H9 (cell line): Measurements from ENCODE around the gene SEMA7A. TPM values are rescaled to one million over a fixed set of nuclear protein-coding genes. Genes with fewer than 3 reads are reported as not detected.

Source experiments
- DNase-seq: peaks from one replicate; pipeline ENCODE4 v3.0.0-alpha.2; 2017
- H2AFZ ChIP-seq: one replicate; pipeline ENCODE4 v1.6.1; 2013; ENCODE audit warnings: mild to moderate bottlenecking, low read length, control low read depth, moderate library complexity
- H2AK5ac ChIP-seq: 2 replicates; pipeline ENCODE4 v1.6.1; 2013; ENCODE audit warnings: low read length, control low read depth, mixed read lengths; ENCODE audit not compliant: insufficient read length
- H2BK120ac ChIP-seq: one replicate; pipeline ENCODE4 v1.6.1; 2013; ENCODE audit warnings: low read depth, mild to moderate bottlenecking, low read length, control low read depth, inconsistent platforms; ENCODE audit not compliant: poor library complexity, severe bottlenecking
- H2BK12ac ChIP-seq: 2 replicates; pipeline ENCODE4 v1.6.1; 2013; ENCODE audit warnings: low read length, control low read depth, mixed read lengths, low read depth; ENCODE audit not compliant: insufficient read length
- H2BK15ac ChIP-seq: 2 replicates; pipeline ENCODE4 v1.6.1; 2013; ENCODE audit warnings: low read depth, low read length, control low read depth
- H2BK20ac ChIP-seq: one replicate; pipeline ENCODE4 v1.6.1; 2013; ENCODE audit warnings: low read depth, mild to moderate bottlenecking, low read length, control low read depth, inconsistent platforms; ENCODE audit not compliant: poor library complexity, severe bottlenecking
- H2BK5ac ChIP-seq: 2 replicates; pipeline ENCODE4 v1.6.1; 2013; ENCODE audit warnings: low read length, control low read depth, mixed read lengths; ENCODE audit not compliant: insufficient read length
- H3K14ac ChIP-seq: 2 replicates; pipeline ENCODE4 v1.6.1; 2013; ENCODE audit warnings: low read length, control low read depth; ENCODE audit not compliant: insufficient read depth
- H3K18ac ChIP-seq: 2 replicates; pipeline ENCODE4 v1.6.1; 2013; ENCODE audit warnings: low read depth, mild to moderate bottlenecking, mixed read lengths, low read length, control low read depth; ENCODE audit not compliant: insufficient read length
- H3K23ac ChIP-seq: 2 replicates; pipeline ENCODE4 v1.6.1; 2013; ENCODE audit warnings: low read length, control low read depth, mixed read lengths, low read depth; ENCODE audit not compliant: insufficient read length
- H3K23me2 ChIP-seq: 2 replicates; pipeline ENCODE4 v1.6.1; 2013; ENCODE audit warnings: low read depth, mild to moderate bottlenecking, mixed read lengths, low read length, control low read depth; ENCODE audit not compliant: insufficient read length, poor library complexity, severe bottlenecking
- H3K27ac ChIP-seq: 2 replicates; pipeline ENCODE4 v1.5.1; 2013; ENCODE audit warnings: low read length, control low read depth, mixed read lengths, low read depth; ENCODE audit not compliant: insufficient read length
- H3K27me3 ChIP-seq: 2 replicates; pipeline ENCODE4 v1.6.1; 2013; ENCODE audit warnings: low read length, control low read depth, inconsistent platforms; ENCODE audit not compliant: insufficient read depth
- H3K4ac ChIP-seq: 2 replicates; pipeline ENCODE4 v1.6.1; 2013; ENCODE audit warnings: low read depth, mild to moderate bottlenecking, control low read depth, inconsistent platforms, low read length, moderate library complexity
- H3K4me1 ChIP-seq: 2 replicates; pipeline ENCODE4 v1.6.1; 2013; ENCODE audit warnings: low read length, control low read depth, inconsistent platforms; ENCODE audit not compliant: insufficient read depth
- H3K4me2 ChIP-seq: 2 replicates; pipeline ENCODE4 v1.6.1; 2013; ENCODE audit warnings: low read length, control low read depth, mixed read lengths; ENCODE audit not compliant: insufficient read length, insufficient read depth
- H3K56ac ChIP-seq: 2 replicates; pipeline ENCODE4 v1.6.1; 2013; ENCODE audit warnings: low read depth, mild to moderate bottlenecking, mixed read lengths, low read length, control low read depth; ENCODE audit not compliant: insufficient read length
- H3K79me1 ChIP-seq: 2 replicates; pipeline ENCODE4 v1.6.1; 2013; ENCODE audit warnings: low read depth, mild to moderate bottlenecking, moderate library complexity, low read length, control low read depth, inconsistent platforms; ENCODE audit not compliant: insufficient read depth, poor library complexity, severe bottlenecking
- H3K79me2 ChIP-seq: 2 replicates; pipeline ENCODE4 v1.6.1; 2013; ENCODE audit warnings: low read length, control low read depth, inconsistent platforms; ENCODE audit not compliant: insufficient read depth
- H3K9ac ChIP-seq: 2 replicates; pipeline ENCODE4 v1.6.1; 2013; ENCODE audit warnings: low read length, control low read depth, mixed read lengths; ENCODE audit not compliant: insufficient read length; ENCODE audit errors: extremely low read depth
- H3K9me3 ChIP-seq: one replicate; pipeline ENCODE4 v1.6.1; 2013; ENCODE audit warnings: low read depth, low read length, inconsistent platforms; ENCODE audit not compliant: control insufficient read depth
- H3T11ph ChIP-seq: one replicate; pipeline ENCODE4 v1.6.1; 2013; ENCODE audit warnings: mild to moderate bottlenecking, low read length, control low read depth, inconsistent platforms
- H4K20me1 ChIP-seq: one replicate; pipeline ENCODE4 v1.6.1; 2013; ENCODE audit not compliant: control insufficient read depth, insufficient read length, insufficient read depth
- H4K5ac ChIP-seq: 2 replicates; pipeline ENCODE4 v1.6.1; 2013; ENCODE audit warnings: low read depth, mild to moderate bottlenecking, mixed read lengths, low read length, control low read depth; ENCODE audit not compliant: insufficient read length
- H4K8ac ChIP-seq: replicated peaks from 2 replicates; pipeline ENCODE4 v1.6.1; 2013; ENCODE audit warnings: low read length, control low read depth, mixed read lengths, low read depth; ENCODE audit not compliant: insufficient read length
- H4K91ac ChIP-seq: 2 replicates; pipeline ENCODE4 v1.6.1; 2013; ENCODE audit warnings: low read depth, mild to moderate bottlenecking, moderate library complexity, mixed read lengths, low read length, control low read depth; ENCODE audit not compliant: insufficient read length
- H3K27ac Mint-ChIP-seq, 3 experiments: 2 replicates in 2 of 3; 3 replicates in 1 of 3; pipeline ENCODE4 v1.8.0; 2020 to 2021; ENCODE audit warnings: mixed read lengths in 3 of 3, mild to moderate bottlenecking in 1 of 3, moderate library complexity in 1 of 3
- H3K27me3 Mint-ChIP-seq: 2 replicates; pipeline ENCODE4 v1.8.0; 2021; ENCODE audit warnings: low read depth, mild to moderate bottlenecking, moderate library complexity, mixed read lengths
- H3K36me3 Mint-ChIP-seq, 3 experiments: 2 replicates in 2 of 3; 3 replicates in 1 of 3; pipeline ENCODE4 v1.8.0; 2020 to 2021; ENCODE audit warnings: low read depth in 3 of 3, mixed read lengths in 3 of 3; ENCODE audit not compliant: insufficient read depth in 1 of 3
- H3K4me1 Mint-ChIP-seq, 2 experiments: 2 replicates each; pipeline ENCODE4 v1.8.0; 2020; ENCODE audit warnings: mixed read lengths in 2 of 2
- H3K4me3 Mint-ChIP-seq, 2 experiments: 2 replicates in 1 of 2; 3 replicates in 1 of 2; pipeline ENCODE4 v1.8.0; 2020 to 2021; ENCODE audit warnings: mild to moderate bottlenecking in 2 of 2, mixed read lengths in 2 of 2, moderate library complexity in 1 of 2
- H3K9me3 Mint-ChIP-seq, 2 experiments: 2 replicates in 1 of 2; 3 replicates in 1 of 2; pipeline ENCODE4 v1.8.0; 2020; ENCODE audit warnings: mild to moderate bottlenecking in 2 of 2, mixed read lengths in 2 of 2, moderate library complexity in 1 of 2
- CTCF ChIP-seq: fragments of 200-600 bp; sonication (generic); conservative IDR thresholded peaks from 3 replicates; pipeline ENCODE4 v1.8.0; 2021; ENCODE audit warnings: antibody characterized with exemption, mild to moderate bottlenecking
- WGBS: extraction: QIAGEN DNeasy Blood & Tissue Kit; methylation state at CpG from one replicate; pipeline ENCODE4 v1.1.7; 2013; ENCODE audit warnings: missing lambda C conversion rate, low lambda C conversion rate, mixed read lengths; ENCODE audit not compliant: insufficient read length; ENCODE audit errors: extremely low coverage; 5-methylcytosine and 5-hydroxymethylcytosine counted together
- total RNA-seq: library from RNA; stranded (reverse); gene quantifications from 2 replicates; pipeline ENCODE4 v1.2.1, GENCODE V29; 2021

SEMA7A gene
- total RNA-seq, 1 experiment from 2014 or later, result 5.7 TPM

GRCh38 chr15:74364936-74365597 lies 68.7 kb downstream of the SEMA7A start:
- Histone ChIP-seq H2BK12ac (no peak overlapping the region), H2BK120ac (no peak overlapping the region), H3T11ph (no peak overlapping the region), H3K18ac (no peak overlapping the region), H3K23ac (no peak overlapping the region), H2BK5ac (no peak overlapping the region), H3K79me1 (no peaks in the 10 kb centered on the region), H3K9ac (no peak overlapping the region), H4K5ac (no peak overlapping the region), H4K20me1 (no peaks in the 10 kb centered on the region), H3K4ac (no peak overlapping the region), H3K4me2 (peak overlapping the region; percentile 22), H2BK15ac (no peak overlapping the region), H3K9me3 (no peaks in the 10 kb centered on the region), H3K23me2 (peaks cover 18% of the 10 kb centered on the region), H3K79me2 (no peaks in the 10 kb centered on the region), H2AK5ac (no peak overlapping the region), H3K27ac (no peak overlapping the region), H2BK20ac (no peak overlapping the region), H3K14ac (peak overlapping the region; percentile 92; the same call in 1 of the 2 replicates), H3K27me3 (no peaks in the 10 kb centered on the region), H3K56ac (no peak overlapping the region), H2AFZ (no peak overlapping the region), H4K8ac (no peak overlapping the region), H3K4me1 (peaks cover 2% of the 10 kb centered on the region; the same call in 1 of the 2 replicates), H4K91ac (no peak overlapping the region)
- no CpG with 5 or more reads among the region's 12 CpGs for WGBS
- H3K27me3 Mint-ChIP-seq, result peaks cover 42% of the 10 kb centered on the region
- no peak for TF ChIP-seq CTCF
- no peaks in the 10 kb centered on the region for H3K9me3 Mint-ChIP-seq
- peaks cover 13 to 19% of the 10 kb centered on the region in 2 experiments for H3K4me1 Mint-ChIP-seq
- H3K36me3 Mint-ChIP-seq, result 0 out of 7 replicates have a peak, but pooled peaks cover 0 to 2% (median 0%) of the 10 kb centered on the region in 3 experiments
- peak overlapping the region in 1 of 3 experiments; percentile 63; a peak in 1 of 7 replicates for H3K27ac Mint-ChIP-seq
- peak overlapping the region; percentile 67 to 81 for H3K4me3 Mint-ChIP-seq
- peak; percentile 41 for DNase-seq
